ENCODE results near the gene PLIN1.

The PLIN1 gene

DNA sequence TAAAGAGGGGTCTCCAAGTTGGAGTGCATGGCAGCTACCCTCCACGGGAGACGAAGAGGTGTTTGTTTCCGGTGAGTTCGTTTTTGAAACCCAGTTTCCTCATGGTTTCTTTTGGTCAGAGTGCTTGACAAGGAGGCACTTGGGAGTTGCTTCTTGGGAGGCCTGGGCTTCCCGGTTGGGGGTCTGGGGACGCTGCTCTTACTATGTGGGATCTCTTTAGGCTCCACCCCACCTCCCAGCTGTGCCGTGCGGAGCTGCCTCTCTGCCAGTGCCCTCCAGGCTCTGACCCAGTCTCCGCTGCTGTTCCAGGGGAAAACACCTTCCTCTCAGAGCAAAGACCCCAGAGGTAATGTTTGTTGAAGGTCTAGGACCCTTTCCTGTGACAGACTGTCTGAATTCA, 53.5 kb downstream of the PLIN1 start:
- TF ChIP-seq EZH2 (IDR thresholded peaks at IDR 0.05; ENCODE audit: borderline replicate concordance, low read depth, low read length, severe bottlenecking), result no peak
- no peak for TF ChIP-seq CTCF (IDR thresholded peaks at IDR 0.05; ENCODE audit: borderline replicate concordance, extremely low read depth, low read length, poor library complexity, severe bottlenecking)
- peaks cover 13% of the 10 kb centered on the region for H4K20me1 ChIP-seq (ENCODE audit: insufficient read depth, low read length)
- H3K4me3 ChIP-seq (ENCODE audit: low read depth in 1 of 2, low read length in 2 of 2), result no peak overlapping the region
- no peaks in the 10 kb centered on the region for H3K9me3 ChIP-seq (ENCODE audit: insufficient read depth, low read length, severe bottlenecking)
- ATAC-seq (ENCODE audit: insufficient read depth, low read depth) (no peak), DNase-seq (no peak)
- H3K4me2 ChIP-seq (ENCODE audit: insufficient read depth, low read length), result no peak overlapping the region
- no peak overlapping the region for H3K27ac ChIP-seq (ENCODE audit: low read length)
- no peaks in the 10 kb centered on the region for H3K27me3 ChIP-seq (ENCODE audit: insufficient read depth, low read length, poor library complexity)
- H3K79me2 ChIP-seq (ENCODE audit: insufficient read depth, low read length), result no peaks in the 10 kb centered on the region
- no peaks in the 10 kb centered on the region for H3K4me1 ChIP-seq (ENCODE audit: insufficient read depth, low read length)
- H3K9ac ChIP-seq (ENCODE audit: low read depth, low read length), result no peak overlapping the region
- H2AFZ ChIP-seq (ENCODE audit: low read depth, low read length), result no peak overlapping the region
- H3K36me3 ChIP-seq (ENCODE audit: insufficient read depth, low read length), result peaks cover 97% of the 10 kb centered on the region

- no peaks in the 10 kb centered on the region for H3K4me1 ChIP-seq (ENCODE audit: insufficient read depth, low read length)
- TF ChIP-seq CTCF (IDR thresholded peaks at IDR 0.05; ENCODE audit: borderline replicate concordance, extremely low read depth, low read length, poor library complexity, severe bottlenecking) (no peak), EZH2 (IDR thresholded peaks at IDR 0.05; ENCODE audit: borderline replicate concordance, low read depth, low read length, severe bottlenecking) (no peak)
- no peak overlapping the region for H3K27ac ChIP-seq (ENCODE audit: low read length)
- H4K20me1 ChIP-seq (ENCODE audit: insufficient read depth, low read length), result peaks cover 8% of the 10 kb centered on the region
- no peak overlapping the region for H3K9ac ChIP-seq (ENCODE audit: low read depth, low read length)
- H3K27me3 ChIP-seq (ENCODE audit: insufficient read depth, low read length, poor library complexity), result no peaks in the 10 kb centered on the region
- no peak for DNase-seq
- no peaks in the 10 kb centered on the region for H3K79me2 ChIP-seq (ENCODE audit: insufficient read depth, low read length)
- H3K9me3 ChIP-seq (ENCODE audit: insufficient read depth, low read length, severe bottlenecking), result no peaks in the 10 kb centered on the region
- peaks cover 98% of the 10 kb centered on the region for H3K36me3 ChIP-seq (ENCODE audit: insufficient read depth, low read length)
- H3K4me2 ChIP-seq (ENCODE audit: insufficient read depth, low read length), result no peak overlapping the region
- no peak overlapping the region for H3K4me3 ChIP-seq (ENCODE audit: low read depth in 1 of 2, low read length in 2 of 2)
- H2AFZ ChIP-seq (ENCODE audit: low read depth, low read length), result no peak overlapping the region
- ATAC-seq (ENCODE audit: insufficient read depth, low read depth), result no peak
Observed at GRCh38 chr15:89623165-89623564, 56.0 kb downstream of the PLIN1 start.

DNA sequence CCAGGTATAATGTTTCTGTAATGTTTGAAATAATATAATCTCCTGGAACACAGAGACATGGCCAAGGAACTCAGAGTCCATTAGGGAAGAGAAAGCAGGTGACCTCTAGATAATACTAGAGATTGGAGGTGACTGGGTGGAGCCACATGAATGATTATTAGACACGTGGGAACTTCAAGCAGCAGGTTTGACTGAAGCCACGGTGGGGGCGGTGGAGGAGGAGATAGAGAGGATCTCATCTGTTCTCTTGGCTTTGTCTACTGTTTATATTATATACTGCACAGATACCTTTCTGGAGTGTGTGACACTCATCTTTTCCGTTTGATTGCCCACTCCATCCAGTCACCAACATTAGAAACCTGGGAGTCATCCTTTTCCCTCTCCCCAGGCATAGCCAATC, 57.6 kb downstream of the PLIN1 start:
- H3K36me3 ChIP-seq (ENCODE audit: insufficient read depth, low read length), result peaks cover 94% of the 10 kb centered on the region
- ATAC-seq (ENCODE audit: insufficient read depth, low read depth), result no peak
- no peaks in the 10 kb centered on the region for H3K79me2 ChIP-seq (ENCODE audit: insufficient read depth, low read length)

More for the DNA sequence above, 57.6 kb downstream of the PLIN1 start:
- Histone ChIP-seq H3K27me3 (ENCODE audit: insufficient read depth, low read length, poor library complexity) (no peaks in the 10 kb centered on the region), H4K20me1 (ENCODE audit: insufficient read depth, low read length) (peaks cover 8% of the 10 kb centered on the region), H2AFZ (ENCODE audit: low read depth, low read length) (no peak overlapping the region), H3K9me3 (ENCODE audit: insufficient read depth, low read length, severe bottlenecking) (no peaks in the 10 kb centered on the region), H3K9ac (ENCODE audit: low read depth, low read length) (no peak overlapping the region), H3K4me1 (ENCODE audit: insufficient read depth, low read length) (no peaks in the 10 kb centered on the region), H3K4me3 (ENCODE audit: low read depth in 1 of 2, low read length in 2 of 2) (no peak overlapping the region), H3K4me2 (ENCODE audit: insufficient read depth, low read length) (no peak overlapping the region), H3K27ac (ENCODE audit: low read length) (no peak overlapping the region)
- TF ChIP-seq EZH2 (IDR thresholded peaks at IDR 0.05; ENCODE audit: borderline replicate concordance, low read depth, low read length, severe bottlenecking) (no peak), CTCF (IDR thresholded peaks at IDR 0.05; ENCODE audit: borderline replicate concordance, extremely low read depth, low read length, poor library complexity, severe bottlenecking) (no peak)
- no peak for DNase-seq

Measured in DND-41 (cell line).